Activated CD8-positive, alpha-beta memory T cell treated with anti-CD3 and anti-CD28 coated beads, Interleukin-2, amount 50 U/mL, for 48 hours (primary cell): Measurements from ENCODE around the gene CNOT4.
"Not testable (repeated sequence)": the region's sequence is repeated elsewhere in the genome, so short reads cannot be mapped to it uniquely, and the experiment has no call there.

Source experiments
- DNase-seq: peaks from one replicate; pipeline ENCODE4 v3.0.0-alpha.2; 2020

Gene CNOT4

GRCh38 chr7:135510592-135511183 lies 786 bp upstream of the CNOT4 start:
- DNase-seq: no peak

DNA sequence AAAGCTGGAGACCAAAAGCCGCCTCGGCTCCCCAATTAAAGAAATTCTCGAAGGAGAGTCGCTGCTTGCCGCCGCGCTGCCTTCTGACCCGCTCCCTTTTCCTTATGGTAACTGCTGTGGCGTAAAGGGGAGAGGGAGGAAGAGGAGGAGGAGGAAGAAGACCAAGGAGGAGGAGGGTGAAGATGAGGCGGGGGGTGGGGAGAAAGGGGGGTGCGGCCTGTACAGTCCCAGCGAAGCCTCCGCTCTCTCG lies 388 bp downstream of the CNOT4 start:
- no peak for DNase-seq

DNA sequence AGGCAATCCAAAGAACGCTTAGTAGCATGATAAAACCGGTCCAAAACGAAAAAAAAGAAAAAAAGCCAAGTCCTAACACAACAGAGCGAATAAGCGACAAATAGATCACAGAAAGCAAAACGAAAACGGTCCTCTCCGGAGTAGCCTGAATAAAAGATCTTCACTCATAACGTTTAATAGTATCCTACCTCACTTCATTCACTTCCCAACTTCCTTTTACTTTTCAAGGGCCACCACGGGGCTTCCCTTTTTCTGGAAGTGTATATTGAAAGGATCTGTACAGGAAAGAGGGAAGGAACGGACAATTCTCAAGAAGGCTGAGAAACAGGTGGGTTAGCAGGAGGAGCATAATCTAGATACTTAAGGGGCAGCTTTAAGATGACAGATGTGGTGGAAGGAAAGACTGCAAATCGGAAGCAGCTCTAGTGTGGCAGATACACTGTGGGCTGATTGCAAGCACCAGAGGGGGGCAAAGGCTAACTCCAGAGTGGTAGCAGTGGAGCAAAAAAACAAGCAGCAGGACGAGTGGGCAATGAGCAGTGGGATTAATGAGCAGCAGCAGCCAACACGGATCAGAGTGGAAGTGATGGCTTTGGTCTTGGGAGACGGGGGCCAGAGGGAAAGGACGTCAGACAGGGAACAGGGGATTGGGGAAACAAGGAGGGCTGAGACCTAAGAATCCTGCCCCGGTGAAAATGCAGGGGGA lies 866 bp downstream of the CNOT4 start:
- DNase-seq: no peak

DNA sequence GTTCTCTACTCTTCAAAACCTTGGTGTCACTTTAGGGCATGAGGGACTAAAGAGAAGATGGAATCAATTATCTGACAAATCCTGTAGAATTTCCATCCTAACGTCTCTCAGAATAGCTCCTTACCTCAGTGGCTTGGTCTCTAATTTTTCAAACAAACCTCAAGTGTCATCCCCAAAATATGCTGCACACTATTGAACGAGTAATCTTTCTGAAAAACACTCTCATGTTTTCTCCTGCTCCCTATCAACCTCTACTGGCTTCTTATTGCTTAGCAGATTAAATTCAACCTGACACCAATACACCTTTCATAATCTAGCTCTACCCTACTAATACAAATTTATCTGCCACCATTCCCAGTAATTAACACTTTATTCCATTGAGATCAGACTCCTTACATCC lies 8.5 kb downstream of the CNOT4 start:
- DNase-seq: no peak

GRCh38 chr7:135499818-135500217 lies 10.1 kb downstream of the CNOT4 start:
- no peak for DNase-seq

DNA sequence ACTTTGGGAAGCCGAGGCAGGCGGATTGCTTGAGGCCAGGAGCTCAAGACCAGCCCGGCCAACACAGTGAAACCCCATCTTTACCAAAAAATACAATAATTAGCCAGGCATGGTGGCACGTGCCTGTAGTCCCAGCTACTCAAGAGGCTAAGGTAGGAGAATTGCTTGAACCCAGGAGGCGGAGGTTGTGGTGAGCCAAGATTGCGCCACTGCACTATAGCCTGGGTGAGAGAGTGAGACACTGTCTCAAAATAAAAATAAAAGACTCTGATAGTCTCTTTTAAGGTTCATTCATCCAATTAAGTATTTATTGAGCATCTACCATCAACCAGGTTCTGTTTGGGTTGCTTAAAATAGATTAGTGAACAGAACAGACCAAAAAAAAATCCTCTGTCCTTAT lies 12.7 kb downstream of the CNOT4 start:
- not testable (repeated sequence) for DNase-seq

DNA sequence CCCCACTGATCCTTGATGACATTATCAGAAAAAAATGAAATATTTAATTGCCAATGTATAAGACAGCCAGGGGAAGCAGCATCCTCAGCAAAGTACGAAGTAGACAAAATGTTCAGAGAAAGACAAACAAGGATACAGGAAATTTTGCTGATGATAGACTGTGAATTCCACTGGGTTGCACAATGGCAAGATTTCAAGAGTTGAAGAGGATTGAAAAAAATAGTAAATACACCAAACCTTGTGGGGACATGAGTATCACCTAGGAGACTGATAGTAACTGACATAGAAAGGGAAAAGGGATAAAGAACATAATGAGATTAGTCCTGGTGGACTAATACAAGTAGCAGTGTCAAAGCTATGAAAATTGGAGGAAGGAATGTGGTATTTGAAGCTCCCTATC lies 16.5 kb downstream of the CNOT4 start:
- DNase-seq: no peak

GRCh38 chr7:135492151-135492550 lies 17.8 kb downstream of the CNOT4 start:
- no peak for DNase-seq

GRCh38 chr7:135490783-135491182 lies 19.1 kb downstream of the CNOT4 start:
- no peak for DNase-seq

GRCh38 chr7:135489791-135490190 lies 20.1 kb downstream of the CNOT4 start:
- no peak for DNase-seq

GRCh38 chr7:135486261-135486920 lies 23.5 kb downstream of the CNOT4 start:
- DNase-seq: no peak

GRCh38 chr7:135481598-135481979 lies 28.3 kb downstream of the CNOT4 start:
- DNase-seq: no peak

- no peak for DNase-seq
These were observed 28.8 kb downstream of the CNOT4 start for GRCh38 chr7:135480966-135481597.

- no peak for DNase-seq
These were observed 34.4 kb downstream of the CNOT4 start for GRCh38 chr7:135475521-135475920.

GRCh38 chr7:135469705-135470104 lies 40.2 kb downstream of the CNOT4 start:
- not testable (repeated sequence) for DNase-seq

GRCh38 chr7:135467207-135467711 lies 42.6 kb downstream of the CNOT4 start:
- no peak for DNase-seq

DNA sequence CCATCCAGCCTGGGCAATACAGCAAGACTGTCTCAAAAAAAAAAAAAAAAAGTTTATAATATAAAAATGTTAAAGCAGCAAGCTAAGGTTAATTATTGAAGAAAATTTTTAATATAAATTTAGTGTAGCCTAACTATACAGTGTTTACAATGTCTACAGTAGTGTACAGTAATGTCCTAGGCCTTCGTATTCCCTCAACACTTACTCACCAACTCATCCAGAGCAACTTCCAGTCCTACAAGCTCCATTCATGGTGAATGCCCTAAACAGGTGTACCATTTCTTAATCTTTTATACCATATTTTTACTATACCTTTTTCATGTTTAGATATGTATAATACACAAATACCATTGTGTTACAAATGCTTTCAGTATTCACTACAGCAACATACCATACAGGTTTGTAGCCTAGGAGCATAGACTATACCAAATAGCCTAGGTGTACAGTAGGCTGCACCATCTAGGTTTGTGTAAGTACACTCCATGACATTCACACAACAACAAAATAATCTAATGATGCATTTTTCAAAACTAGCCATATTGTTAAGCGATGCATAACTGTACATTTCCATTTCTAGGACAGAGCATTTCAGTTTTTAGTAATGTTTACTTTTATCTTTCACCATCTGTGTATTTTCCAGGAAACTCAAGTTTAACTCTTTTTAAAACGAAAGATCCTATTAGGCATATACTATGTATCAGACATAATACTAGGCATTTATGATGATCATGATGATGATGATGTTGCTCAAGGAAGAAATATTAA lies 43.3 kb downstream of the CNOT4 start:
- no peak for DNase-seq

GRCh38 chr7:135463908-135464307 lies 46.0 kb downstream of the CNOT4 start:
- no peak for DNase-seq

- DNase-seq: no peak
These were observed 49.8 kb downstream of the CNOT4 start for GRCh38 chr7:135459951-135460567.

DNA sequence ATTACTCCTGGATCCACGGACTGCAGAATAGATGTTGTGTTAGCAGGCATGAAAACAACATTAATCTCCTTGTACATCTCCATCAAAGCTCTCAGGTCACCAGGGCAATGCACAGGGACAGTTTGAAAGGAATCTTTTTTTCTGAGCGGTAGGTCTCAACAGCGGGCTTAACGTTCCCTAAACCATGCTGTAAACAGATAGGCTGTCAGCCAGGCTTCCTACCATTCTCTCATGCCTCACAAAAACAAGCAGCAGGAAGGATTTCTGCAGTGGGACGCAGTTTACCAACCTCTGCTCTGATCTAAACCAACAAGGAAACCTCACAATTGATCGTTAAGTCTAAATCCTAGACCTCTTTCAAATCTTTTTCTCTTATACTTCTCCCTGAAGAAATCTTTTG lies 50.8 kb downstream of the CNOT4 start:
- no peak for DNase-seq

- DNase-seq: no peak
These were observed 55.8 kb downstream of the CNOT4 start for GRCh38 chr7:135454060-135454459.

GRCh38 chr7:135449436-135449835 lies 60.5 kb downstream of the CNOT4 start:
- no peak for DNase-seq

GRCh38 chr7:135448753-135449152 lies 61.1 kb downstream of the CNOT4 start:
- no peak for DNase-seq
